ENCODE data around the gene KIF26A.

DNA sequence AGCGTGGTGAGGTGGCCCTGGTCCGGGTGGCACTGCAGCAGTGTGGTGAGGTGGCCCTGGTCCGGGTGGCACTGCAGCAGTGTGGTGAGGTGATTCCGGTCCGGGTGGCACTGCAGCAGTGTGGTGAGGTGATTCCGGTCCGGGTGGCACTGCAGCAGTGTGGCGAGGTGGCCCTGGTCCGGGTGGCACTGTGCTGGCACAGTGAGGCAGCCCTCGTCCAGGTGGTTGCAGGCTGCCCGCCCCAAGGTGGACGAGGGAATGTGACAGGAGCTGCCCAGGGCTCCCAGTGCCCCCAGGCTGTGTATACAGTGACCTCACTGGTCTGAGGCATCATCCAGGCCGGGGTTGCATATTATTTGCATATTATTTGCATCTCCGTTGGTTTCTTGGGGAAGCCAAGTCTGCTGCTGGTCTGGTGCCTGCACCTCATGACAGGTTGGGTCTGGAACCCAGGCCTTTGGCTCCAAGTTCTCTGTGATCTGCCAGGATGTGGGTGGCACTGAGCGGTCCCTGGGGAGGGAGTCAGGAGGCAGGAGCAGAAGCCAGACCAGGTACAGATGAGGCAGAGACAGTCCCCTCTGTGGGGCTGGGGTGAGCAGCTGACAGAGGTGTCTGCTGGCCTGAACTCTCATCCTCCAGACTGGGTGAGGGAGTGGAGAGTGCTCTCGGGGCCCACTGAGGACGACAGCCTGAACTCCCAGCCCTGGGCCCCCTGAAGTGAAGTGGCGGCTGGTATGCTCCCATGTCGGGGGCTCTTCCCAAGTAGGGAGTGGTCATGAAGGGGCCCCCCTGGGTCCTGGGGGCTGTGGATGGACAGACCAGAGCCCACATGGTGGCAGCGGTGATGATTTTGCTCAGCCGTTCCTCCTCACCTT is 79.3 kb downstream of the KIF26A start:
- no peak for TF ChIP-seq EP300 (IDR thresholded peaks at IDR 0.05)
- no peak for TF ChIP-seq POLR2A (IDR thresholded peaks at IDR 0.05)
- TF ChIP-seq, protein P1, sequence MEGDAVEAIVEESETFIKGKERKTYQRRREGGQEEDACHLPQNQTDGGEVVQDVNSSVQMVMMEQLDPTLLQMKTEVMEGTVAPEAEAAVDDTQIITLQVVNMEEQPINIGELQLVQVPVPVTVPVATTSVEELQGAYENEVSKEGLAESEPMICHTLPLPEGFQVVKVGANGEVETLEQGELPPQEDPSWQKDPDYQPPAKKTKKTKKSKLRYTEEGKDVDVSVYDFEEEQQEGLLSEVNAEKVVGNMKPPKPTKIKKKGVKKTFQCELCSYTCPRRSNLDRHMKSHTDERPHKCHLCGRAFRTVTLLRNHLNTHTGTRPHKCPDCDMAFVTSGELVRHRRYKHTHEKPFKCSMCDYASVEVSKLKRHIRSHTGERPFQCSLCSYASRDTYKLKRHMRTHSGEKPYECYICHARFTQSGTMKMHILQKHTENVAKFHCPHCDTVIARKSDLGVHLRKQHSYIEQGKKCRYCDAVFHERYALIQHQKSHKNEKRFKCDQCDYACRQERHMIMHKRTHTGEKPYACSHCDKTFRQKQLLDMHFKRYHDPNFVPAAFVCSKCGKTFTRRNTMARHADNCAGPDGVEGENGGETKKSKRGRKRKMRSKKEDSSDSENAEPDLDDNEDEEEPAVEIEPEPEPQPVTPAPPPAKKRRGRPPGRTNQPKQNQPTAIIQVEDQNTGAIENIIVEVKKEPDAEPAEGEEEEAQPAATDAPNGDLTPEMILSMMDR (IDR thresholded peaks at IDR 0.05), result no peak
- TF ChIP-seq POLR2AphosphoS5 (IDR thresholded peaks at IDR 0.05), result no peak

All from stomach (tissue), 4 donors.